GM10266 (cell line): ENCODE data around the gene CACNA1C.

ENCODE experiments used
- DNase-seq: peaks from one replicate; pipeline ENCODE4 v3.0.0; 2012; ENCODE audit errors: extremely low spot score
- TF ChIP-seq, protein P1 (sequence below): IDR thresholded peaks from 2 replicates; pipeline ENCODE4 v1.5.1; 2012; ENCODE audit warnings: mild to moderate bottlenecking, low read depth; ENCODE audit not compliant: control insufficient read depth, insufficient read depth; ENCODE audit errors: missing control alignments

CACNA1C gene

GRCh38 chr12:2112401-2112800 lies 59.6 kb downstream of the CACNA1C start:
- DNase-seq: no peak
- TF ChIP-seq, protein P1, sequence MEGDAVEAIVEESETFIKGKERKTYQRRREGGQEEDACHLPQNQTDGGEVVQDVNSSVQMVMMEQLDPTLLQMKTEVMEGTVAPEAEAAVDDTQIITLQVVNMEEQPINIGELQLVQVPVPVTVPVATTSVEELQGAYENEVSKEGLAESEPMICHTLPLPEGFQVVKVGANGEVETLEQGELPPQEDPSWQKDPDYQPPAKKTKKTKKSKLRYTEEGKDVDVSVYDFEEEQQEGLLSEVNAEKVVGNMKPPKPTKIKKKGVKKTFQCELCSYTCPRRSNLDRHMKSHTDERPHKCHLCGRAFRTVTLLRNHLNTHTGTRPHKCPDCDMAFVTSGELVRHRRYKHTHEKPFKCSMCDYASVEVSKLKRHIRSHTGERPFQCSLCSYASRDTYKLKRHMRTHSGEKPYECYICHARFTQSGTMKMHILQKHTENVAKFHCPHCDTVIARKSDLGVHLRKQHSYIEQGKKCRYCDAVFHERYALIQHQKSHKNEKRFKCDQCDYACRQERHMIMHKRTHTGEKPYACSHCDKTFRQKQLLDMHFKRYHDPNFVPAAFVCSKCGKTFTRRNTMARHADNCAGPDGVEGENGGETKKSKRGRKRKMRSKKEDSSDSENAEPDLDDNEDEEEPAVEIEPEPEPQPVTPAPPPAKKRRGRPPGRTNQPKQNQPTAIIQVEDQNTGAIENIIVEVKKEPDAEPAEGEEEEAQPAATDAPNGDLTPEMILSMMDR: no peak

DNA sequence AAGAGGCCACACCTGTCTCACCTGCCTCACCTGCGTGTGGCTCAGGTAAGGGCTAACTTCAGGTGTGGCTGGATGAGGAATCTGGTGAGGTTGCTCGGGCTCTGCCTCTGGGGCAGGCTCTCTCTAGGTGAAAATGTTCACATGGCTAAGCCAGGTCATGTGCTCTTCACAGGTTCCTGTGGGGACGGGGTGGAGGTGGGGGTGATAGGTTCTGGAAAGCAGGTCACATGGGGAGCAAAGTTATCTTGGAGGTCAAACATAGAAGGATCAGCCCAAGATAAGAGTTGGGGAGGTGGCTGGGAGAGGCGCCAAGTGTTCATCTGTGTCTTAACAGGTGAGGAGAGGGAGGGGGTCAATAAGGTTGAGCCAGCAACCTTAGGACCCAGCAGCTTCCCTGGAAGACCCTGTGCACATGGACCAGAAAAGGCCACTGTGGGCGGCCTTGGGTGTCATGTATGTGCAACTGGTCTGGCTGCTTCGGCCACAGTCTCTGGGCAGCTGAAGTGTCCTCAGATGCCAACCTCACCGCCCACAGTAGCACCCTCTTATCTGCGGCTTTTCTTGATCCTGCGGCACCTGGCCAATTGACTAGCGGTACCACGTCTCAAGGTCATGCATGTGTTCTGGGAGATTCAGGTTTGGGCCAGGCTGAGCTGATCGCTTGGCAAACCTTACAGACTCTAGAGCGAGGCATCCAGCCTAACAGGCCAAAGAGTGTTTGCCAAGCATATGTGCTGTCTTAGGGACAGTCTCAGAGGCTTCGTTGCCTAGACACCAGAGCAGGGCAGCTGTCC lies 60.5 kb downstream of the CACNA1C start:
- no peak for DNase-seq

GRCh38 chr12:2114071-2114470 lies 61.3 kb downstream of the CACNA1C start:
- TF ChIP-seq, protein P1: no peak
- DNase-seq: no peak

More for the DNA sequence above, 60.5 kb downstream of the CACNA1C start:
- TF ChIP-seq, protein P1: no peak

DNA sequence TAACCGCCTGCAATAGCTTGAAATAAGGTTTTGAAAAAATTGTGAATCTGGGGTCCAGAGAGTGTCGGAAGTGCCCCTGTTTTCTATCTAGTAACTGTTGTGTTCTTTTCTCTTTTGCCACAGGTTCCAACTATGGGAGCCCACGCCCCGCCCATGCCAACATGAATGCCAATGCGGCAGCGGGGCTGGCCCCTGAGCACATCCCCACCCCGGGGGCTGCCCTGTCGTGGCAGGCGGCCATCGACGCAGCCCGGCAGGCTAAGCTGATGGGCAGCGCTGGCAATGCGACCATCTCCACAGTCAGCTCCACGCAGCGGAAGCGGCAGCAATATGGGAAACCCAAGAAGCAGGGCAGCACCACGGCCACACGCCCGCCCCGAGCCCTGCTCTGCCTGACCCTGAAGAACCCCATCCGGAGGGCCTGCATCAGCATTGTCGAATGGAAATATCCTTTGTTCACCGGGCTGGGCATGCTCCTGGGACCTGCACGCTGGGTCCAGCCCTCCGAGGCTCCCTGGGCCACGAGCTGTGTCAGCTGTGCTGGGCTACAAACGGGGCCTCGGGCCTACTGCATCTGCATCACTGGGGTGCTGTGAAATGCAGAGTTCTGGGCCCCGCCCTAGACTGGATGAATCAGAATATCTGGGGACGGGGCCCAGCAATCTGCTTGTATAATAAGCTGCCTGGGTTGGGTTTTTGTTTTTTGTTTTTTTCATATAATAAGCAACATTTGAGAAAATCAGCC lies 62.5 kb downstream of the CACNA1C start:
- no peak for DNase-seq
- TF ChIP-seq, protein P1: no peak

- DNase-seq: no peak
- TF ChIP-seq, protein P1: no peak
Observed at GRCh38 chr12:2117541-2117940, 64.8 kb downstream of the CACNA1C start.

GRCh38 chr12:2118061-2118460 lies 65.3 kb downstream of the CACNA1C start:
- DNase-seq: no peak
- TF ChIP-seq, protein P1: no peak
